Hippocampal formation (tissue), 2 donors: ENCODE results near the gene ANKRD24.
"Not testable (repeated sequence)": the region's sequence is repeated elsewhere in the genome, so short reads cannot be mapped to it uniquely, and the experiment has no call there.

Experiments
- DNase-seq, 2 donors: peaks; one replicate each; lab custom pipeline; 2025; lab: John Stamatoyannopoulos, UW

The ANKRD24 gene

DNA sequence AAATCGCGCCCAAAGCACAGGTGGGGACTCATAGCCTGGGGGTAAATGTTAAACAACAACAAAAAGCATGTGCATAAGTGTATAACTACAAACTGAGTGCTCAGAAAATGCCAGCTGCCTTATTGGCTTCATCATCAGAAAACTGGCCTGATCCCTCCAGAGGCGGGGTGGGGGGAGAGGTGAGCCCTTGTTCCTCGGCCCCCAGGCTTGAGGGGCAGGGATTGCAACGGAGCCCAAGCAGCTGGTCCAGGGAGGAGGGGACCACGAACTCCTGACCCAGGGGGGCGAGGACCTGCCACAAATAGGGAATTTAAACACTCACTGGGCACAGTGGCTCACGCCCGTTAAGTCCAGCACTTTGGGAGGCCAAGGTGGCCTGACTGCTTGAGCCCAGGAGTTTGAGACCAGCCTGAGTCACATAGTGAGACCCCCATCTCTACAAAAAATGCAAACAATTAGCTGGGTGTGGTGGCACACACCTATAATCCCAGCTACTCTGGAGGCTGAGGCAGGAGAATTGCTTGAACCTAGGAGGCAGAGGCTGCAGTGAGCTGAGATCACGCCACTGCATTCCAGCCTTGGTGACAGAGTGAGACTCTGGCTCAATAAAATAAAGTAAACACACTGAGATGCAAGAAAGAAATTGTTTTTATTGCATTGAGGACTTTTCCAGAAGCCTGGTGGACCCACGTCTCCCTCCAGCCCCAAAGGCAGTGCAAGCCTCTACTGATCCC, 8.8 kb upstream of the ANKRD24 start:
- no peak for DNase-seq

GRCh38 chr19:4174213-4174894, 8.1 kb upstream of the ANKRD24 start:
- no peak for DNase-seq

DNA sequence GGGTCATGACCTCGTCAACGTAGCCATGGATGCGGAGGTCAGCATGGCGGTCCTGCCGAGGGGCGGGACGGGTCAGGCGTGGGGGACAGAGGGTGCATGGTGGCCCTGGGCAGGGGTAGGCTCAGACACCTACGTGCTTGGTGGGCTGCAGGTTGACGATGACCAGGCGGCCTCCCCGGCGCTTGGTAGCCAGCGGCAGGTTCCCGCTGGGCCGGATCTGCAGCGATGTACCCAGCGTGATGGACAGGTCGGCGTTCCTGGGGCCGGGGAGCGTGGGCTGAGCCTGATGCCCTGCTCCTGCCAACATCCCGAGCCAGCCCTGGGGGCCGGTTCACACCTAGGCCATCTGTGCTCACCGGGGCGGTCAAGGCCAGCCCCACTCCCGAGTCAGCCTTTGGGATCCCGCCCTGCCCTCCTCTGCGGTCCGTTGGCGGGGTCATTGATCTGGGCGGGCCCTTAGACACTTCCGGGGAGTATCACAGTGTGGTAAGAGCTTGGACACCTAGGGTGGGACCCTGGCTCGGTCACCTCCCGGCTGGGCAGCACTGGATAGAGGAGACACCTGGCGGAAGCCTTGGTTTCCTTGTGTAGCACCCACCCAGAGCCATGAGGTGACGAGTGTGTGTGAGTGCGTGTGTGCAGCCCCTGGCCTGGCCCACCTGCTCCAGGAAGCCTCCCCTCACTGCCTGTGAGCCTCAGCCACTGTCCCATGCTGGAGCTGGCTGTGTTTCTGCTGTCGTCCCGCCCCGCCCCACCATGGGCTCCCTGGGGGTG, 7.4 kb upstream of the ANKRD24 start:
- DNase-seq = no peak

DNA sequence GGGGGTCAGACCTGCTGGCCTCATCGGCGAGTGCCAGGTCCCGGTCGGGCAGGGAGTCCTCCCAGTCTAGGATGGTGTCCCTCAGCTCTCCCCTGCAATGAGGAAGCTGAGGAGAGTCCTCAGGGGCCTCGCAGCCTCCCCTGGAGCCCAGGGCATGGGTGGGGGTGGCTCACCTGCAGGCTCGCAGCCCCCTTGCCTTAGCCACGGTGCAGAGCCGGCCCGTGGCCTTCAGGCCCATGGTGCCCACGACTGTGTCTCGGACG, 6.9 kb upstream of the ANKRD24 start:
- no peak for DNase-seq

DNA sequence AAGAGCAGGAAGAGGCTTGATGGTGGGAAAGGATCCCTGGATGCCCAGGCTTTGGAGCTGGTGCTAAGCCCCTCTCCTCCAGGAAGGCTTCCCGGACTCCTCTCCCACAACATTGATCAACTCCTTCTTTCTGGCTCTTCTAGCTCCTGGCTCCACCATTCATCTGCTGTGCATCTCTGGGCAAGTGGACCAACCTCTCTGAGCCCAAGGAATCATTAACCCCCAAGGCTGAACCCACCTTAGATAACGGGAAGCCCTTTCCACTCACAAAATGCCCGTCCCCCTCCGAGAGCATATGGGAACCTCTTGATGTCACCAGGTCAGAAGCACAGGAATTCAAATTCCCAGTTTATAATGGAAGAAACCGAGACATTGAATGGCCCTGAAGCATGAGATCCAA, 5.3 kb upstream of the ANKRD24 start:
- DNase-seq = no peak

- DNase-seq = no peak
These were observed 3.5 kb upstream of the ANKRD24 start for GRCh38 chr19:4178990-4179389.

DNA sequence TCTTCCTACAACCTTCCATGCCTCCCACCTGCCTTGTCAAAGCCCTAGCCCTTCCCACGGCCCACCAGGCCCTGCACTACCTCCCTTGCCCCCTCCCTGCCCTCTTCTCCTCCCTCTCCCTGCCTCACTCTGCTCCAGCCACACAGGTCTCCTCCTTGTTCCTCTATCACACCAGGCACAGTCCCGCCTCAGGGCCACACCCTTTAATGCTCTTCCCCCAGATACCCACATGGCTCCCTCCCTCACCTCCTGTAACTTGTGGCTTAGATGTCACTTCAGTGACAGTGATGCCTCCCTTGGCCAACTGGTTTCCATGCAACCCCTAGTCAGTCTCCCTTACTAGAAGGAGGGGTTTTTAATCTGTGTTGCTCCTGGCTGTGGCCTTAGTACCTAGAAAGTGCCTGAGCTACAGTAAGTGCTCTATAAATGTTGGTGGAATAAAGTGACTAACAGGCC, 1.4 kb upstream of the ANKRD24 start:
- no peak for DNase-seq

DNA sequence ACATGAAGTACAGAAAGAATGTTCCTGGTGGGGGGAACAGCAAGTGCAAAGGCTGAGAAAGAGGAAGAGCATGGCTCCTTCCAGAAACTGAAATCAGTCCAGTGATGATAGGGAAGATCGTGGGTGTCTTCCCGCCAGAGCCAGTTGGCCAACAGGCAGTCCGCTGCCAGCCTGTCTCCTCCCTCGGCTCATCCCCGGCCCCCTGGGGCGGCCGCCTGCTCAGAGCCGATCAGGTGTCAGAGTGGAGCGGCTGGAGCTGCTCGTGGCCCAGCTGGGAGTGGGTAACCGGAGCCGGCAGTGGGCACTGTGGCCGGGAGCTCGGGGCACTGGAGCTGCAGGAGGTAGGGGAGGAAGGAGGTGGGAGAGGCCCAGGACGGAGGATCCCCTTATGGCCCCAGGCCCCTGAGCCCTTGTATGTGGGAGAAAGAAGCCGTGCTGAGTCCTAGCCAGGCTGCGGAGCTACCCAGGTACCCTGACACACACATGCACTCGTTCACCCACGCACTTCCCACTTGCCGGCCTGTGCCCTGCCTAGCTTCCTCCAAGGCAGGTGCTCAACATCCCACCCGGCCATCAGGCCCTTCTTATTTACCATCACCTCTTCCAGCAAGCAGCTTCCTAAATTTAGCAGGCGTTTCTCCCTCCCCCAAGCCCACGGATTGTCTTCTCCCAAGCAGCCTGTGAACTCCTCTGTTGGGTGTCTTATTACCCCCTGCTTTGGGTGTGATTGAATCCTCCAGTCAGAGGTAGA, 1.7 kb downstream of the ANKRD24 start:
- DNase-seq = no peak

- no peak for DNase-seq
These were observed 2.3 kb downstream of the ANKRD24 start for GRCh38 chr19:4184718-4185352.

DNA sequence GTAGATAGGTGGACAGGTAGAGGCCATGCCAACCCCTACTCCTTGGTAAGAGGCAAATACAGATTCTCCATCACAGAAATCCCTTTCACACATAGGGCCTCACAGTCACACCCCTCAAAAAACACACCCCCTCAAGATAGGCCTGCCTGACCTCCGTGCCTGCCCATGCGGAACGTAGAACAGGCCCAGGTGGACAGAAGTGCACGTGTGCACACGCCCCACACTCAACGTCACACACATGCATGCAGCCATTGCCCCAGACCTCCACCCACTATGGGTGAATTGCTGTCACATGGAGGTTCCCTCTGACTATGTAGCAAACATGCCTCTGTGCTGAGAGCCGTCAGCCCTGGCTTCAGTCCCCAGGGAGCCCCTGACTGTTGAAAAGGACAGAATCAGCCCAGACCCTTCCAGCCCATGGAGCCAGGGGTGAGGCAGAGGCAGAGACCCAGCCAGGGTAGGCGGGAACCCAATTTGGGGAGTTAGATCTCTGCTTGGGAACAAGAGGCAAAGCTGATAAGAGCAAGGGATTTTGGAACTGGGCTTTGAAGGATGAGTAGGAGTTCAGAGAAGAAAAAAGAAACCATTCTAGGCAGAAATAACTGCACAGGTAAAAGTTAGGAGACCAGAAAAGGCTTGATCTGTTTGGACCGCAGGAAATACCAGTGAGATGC, 3.1 kb downstream of the ANKRD24 start:
- no peak for DNase-seq

GRCh38 chr19:4186087-4186993, 3.9 kb downstream of the ANKRD24 start:
- DNase-seq = peak; percentile 4 to 42

DNA sequence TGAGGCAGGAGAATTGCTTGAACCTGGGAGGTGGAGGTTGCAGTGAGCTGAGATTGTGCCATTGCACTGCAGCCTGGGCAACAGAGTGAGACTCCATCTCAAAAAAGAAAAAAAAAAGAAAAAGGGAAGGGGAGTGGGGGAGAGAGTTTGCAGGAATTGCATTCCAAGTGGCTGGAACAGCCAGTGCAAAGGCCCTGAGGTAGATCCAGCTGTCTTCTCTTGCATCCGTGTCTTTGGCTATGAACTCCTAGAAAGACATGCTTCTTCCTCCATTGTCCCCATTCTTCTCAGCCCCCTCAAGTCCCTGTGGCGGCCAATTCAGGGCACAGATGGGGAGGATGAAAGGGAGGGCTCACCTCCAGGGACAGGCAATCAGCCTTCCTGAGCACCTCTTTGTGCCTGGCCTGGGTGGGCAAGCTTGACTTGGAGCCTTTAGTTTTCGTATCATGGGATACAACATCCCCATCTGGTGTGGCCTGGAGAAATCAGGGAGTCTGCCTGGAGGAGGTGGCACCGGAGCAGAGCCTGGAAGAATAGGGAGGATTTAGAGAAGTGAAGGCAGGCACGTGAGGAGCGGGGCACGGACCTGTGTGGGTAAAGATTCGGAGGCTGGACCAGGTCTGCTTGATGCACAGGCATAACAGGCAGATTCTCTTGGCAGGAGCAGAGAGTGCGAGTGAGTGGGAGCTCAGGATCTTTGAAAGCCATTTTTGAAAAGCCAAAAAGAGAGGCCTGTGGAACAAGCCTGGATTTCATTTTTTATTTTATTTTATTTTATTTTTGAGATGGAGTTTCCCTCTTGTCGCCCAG, 5.0 kb downstream of the ANKRD24 start:
- no peak for DNase-seq

GRCh38 chr19:4189641-4190040, 7.2 kb downstream of the ANKRD24 start:
- DNase-seq = no peak

DNA sequence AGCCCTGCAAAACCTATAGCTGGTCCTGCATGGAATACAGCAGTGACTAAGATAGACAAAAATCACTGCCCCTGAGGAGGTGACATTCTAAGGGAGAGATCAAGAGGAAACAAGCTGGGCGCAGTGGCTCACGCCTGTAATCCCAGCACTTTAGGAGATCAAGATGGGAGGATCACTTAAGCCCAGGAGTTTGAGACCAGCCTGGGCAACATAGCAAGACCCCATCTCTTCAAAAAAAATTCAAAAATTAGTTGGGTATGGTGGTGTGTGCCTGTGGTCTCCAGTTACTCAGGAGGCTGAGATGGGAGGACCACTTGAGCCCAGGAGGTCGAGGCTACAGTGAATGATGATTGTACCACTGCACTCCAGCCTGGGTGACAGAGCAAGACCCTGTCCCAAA, 10.0 kb downstream of the ANKRD24 start:
- not testable (repeated sequence) for DNase-seq

DNA sequence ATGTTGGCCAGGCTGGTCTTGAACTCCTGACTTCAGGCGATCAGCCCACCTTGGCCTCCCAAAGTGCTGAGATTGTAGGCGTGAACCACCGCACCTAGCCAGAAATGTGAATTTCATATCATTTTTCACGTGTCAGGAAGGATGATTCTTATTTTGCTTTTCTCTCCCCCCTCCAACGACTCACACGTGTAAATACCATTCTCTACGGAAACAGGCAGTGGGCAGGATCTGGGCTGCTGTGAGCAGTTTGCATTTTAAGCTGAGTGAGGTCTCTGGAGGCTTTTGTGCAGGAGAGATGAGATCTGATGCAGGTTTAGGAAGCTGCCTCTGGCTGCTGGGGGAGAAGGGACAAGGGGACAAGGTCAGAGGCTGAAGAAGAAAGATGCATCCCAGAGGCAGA, 11.9 kb downstream of the ANKRD24 start:
- DNase-seq = no peak

- no peak for DNase-seq
These were observed 13.5 kb downstream of the ANKRD24 start for GRCh38 chr19:4196009-4196408.

- no peak for DNase-seq
These were observed 14.2 kb downstream of the ANKRD24 start for GRCh38 chr19:4196587-4197148.

DNA sequence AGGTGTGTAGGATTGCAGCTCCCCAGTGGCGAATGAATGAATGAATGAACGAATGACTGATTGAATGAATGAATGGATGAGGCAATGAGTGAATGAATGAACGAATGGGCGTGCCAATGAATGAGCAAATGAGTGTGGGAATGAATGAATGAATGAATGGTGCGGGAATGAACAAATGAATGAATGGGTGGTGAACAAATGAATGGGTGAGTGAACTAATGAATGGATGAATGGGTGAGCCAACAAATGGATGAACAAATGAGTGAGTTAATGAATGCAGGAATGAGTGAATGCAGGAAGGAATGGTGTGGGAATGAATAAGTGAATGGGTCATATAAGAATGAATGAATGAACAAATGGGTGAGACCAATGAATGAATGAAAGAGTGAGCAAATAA, 14.7 kb downstream of the ANKRD24 start:
- DNase-seq = no peak
